Omental fat pad (tissue), 4 donors: ENCODE data around the gene TEX19. TPM values are rescaled to one million over a fixed set of nuclear protein-coding genes. Genes with fewer than 3 reads are reported as not detected.

Experiments
- ATAC-seq: fragments of 150-250 bp; one replicate; pipeline ENCODE4 v1.9.1; 2016; ENCODE audit warnings: mild to moderate bottlenecking, moderate library complexity; ENCODE audit not compliant: low FRiP score
- DNase-seq: peaks from one replicate; pipeline ENCODE4 v3.0.0-alpha.2; 2019; ENCODE audit warnings: low spot score
- CTCF ChIP-seq, 3 donors: fragments of 450-650 bp; IDR thresholded peaks; one replicate each; pipeline ENCODE4 v1.5.1; 2016 to 2017; ENCODE audit warnings: antibody characterized with exemption in 3 of 3, mild to moderate bottlenecking in 3 of 3, moderate library complexity in 2 of 3
- total RNA-seq, 4 donors: library from RNA; depleted of rRNA; stranded (reverse); fragments of >200 nt; gene quantifications; one replicate each; pipeline ENCODE4 v1.1.0, GENCODE V29; 2016

The TEX19 gene
- total RNA-seq, 4 donors from 2014 or later: not detected

- no peak for ATAC-seq
- no peak for DNase-seq
- no peak for TF ChIP-seq CTCF (IDR thresholded peaks at IDR 0.05)
These were observed 6.7 kb downstream of the TEX19 start for GRCh38 chr17:82365606-82366295.

DNA sequence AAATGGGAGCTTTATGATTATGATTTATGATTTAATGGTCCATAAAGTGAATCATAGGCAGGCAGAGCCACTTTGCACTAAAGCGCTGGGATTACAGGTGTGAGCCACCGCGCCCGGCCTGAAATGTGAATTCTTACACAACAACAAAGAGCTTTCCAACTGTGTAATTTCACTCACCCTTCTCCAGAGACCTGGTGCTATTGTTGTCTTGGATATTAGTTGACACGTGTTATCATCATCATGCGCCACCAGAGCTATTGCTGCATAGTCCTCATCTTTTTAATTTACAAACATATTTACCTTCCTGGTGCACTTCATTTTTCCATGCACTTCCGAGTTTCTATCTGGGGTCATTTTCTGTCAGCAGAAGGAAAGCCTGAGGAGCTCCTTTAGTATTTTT, 7.7 kb downstream of the TEX19 start:
- no peak for DNase-seq
- no peak for ATAC-seq
- TF ChIP-seq CTCF (IDR thresholded peaks at IDR 0.05): no peak

DNA sequence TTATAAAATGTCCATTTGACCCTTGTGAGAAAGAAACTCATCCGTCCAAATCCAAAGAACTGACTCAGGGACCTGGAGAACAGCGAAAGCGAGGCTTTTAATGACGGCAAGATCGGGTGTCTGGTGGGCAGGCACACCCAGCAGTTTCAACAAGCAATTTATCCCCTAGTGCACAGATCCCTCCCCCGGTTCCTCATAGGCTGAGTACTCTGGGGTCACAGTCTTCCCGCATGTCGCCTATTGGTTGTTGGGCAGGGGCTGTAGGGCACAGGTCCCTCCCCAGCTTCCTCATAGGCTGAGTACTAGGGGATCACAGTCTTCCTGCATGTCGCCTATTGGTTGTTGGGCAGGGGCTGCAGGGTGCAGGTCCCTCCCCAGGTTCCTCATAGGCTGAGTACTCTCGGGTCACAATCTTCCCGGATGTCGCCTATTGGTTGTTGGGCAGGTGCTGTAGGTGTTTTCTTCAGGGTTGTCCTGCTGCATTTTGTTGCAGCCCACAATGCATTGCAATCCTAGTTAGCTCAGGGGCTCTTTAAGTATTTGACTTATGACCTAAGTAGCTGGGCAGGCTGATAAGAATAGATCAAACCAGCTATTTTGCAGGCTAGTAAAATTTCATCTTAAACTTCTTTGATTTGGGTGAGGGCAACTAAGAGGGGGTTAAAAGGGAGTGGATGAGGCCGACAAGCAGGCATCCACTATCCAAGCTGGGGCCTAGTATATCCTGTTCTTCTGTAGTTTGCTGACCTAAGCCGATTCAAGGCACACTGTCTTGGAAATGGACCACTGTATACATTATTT, 8.9 kb downstream of the TEX19 start:
- no peak for DNase-seq
- no peak for ATAC-seq
- TF ChIP-seq CTCF (IDR thresholded peaks at IDR 0.05): no peak

- no peak for TF ChIP-seq CTCF (IDR thresholded peaks at IDR 0.05)
- ATAC-seq (no peak), DNase-seq (no peak)
These were observed 10.2 kb downstream of the TEX19 start for GRCh38 chr17:82369211-82369610.

DNA sequence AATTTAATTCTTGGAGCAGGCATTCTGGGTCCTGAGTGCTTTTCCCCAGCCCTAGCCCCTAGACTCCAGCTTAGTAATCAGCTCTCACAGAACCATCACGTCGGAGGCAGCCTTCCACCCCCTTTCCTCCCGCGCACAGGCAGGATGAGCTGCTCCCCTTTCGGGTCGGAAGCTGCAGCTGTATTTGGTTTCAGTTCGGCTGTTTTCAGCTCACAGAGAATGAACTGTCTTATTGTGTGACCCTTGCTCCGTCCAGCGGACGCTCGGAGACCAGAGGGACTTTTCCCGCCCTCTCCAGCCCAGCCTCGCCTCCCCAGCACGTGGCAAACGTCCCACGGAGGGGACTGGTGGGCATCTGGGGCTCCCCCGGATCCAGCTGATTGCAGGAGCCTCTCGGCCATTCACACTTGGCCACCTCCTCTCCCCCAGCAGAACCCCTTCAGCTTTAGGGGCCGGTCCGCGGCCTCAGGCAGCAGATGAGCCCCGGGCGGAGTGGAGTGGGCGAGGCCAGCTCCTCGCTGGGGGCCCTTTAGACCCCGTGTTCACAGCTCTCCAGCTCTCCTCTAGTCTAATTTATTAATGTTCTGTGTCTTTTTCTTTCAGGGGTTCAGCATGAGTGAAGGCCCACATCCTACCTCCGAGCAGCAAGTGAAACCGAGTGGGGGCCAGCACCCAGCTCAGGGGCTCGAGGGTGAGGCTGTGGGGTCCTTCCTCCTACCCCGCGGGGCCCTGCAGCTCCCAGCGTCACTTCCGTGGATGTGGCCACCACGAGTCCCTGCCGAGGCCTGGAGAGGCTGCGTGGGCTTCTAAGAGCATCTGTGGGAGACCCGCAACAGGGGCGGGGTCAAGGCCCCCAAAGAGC, 11.7 kb downstream of the TEX19 start:
- no peak for TF ChIP-seq CTCF (IDR thresholded peaks at IDR 0.05)
- DNase-seq (no peak), ATAC-seq (no peak)

DNA sequence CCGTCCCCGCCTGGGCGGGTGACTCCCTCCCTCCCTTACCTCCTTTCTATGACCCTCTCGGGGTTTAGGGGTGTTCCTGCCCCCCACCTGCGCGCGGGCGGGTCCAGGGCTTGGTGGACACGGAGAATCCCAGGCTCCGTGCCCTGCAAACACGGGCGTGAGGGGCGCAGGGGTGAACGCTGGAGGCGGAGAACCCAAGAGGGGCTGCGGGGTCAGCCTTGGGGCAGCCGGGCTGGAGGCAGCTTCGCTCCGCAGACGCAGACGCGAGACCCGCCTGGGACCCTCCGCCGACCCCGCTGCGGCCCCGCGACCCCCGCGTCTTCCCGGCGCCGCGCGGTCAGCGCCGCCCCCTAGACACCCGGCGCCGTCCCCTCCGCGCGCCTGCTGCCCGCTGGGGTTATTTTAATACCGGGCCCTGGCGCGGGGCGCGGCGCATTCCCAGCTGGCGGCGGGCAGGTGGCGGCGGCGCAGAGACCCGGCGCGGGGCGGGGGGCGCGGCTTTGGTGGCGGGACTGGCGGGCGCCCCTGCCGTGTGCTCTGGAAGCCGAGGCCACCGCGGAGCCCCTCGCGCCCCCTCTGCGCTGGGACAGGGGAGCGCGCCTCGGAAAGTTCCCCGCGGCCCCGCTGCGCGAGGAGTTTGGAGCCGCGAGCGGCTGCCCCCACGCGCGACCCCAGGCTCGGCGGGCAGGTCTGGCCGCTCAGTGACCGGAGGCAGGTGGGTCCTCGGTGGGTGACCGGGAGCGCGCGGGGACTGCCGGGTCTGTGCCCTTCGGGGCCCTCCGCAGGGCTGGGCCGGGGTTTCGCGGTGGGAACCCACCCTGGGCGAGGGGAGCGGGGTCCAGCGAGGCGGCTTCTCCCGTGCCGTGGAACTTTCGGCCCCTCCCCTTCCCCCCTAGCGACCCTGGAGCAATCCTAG, 12.5 kb downstream of the TEX19 start, which contains the start of gene UTS2R:
Gene UTS2R, plus strand, starts transcription at position 433 of the 916 bp plus-strand sequence. CDS start 2,560 bp downstream, outside the sequence.
- no peak for DNase-seq
- TF ChIP-seq CTCF (IDR thresholded peaks at IDR 0.05): no peak
- ATAC-seq: no peak
